Activated CD4-positive, alpha-beta T cell treated with anti-CD3 and anti-CD28 coated beads, Interleukin-2, Interleukin-4, amounts not matched to agents 100 ng/mL and 50 ng/mL, durations not matched to agents 16 hours and 8 hours (primary cell): Measurements from ENCODE around the gene COMT.

Experiments used
- DNase-seq: peaks from one replicate; pipeline ENCODE4 v3.0.0-alpha.2; 2020; ENCODE audit warnings: low spot score

Gene COMT

GRCh38 chr22:19970479-19971275 lies 29.1 kb downstream of the COMT start:
- peak; percentile 69 for DNase-seq

- no peak for DNase-seq
Measured at GRCh38 chr22:19971276-19972124, 29.9 kb downstream of the COMT start.

- no peak for DNase-seq
Measured at GRCh38 chr22:19972251-19972650, 30.7 kb downstream of the COMT start.

GRCh38 chr22:19972652-19973550 lies 31.3 kb downstream of the COMT start:
- no peak for DNase-seq

GRCh38 chr22:19973551-19974267 lies 32.1 kb downstream of the COMT start:
- DNase-seq = no peak

- peak; percentile 25 for DNase-seq
Measured at GRCh38 chr22:19974268-19974861, 32.8 kb downstream of the COMT start.

GRCh38 chr22:19974935-19975706 lies 33.5 kb downstream of the COMT start:
- no peak for DNase-seq

- DNase-seq = no peak
Measured at GRCh38 chr22:19975707-19976035, 34.1 kb downstream of the COMT start.

GRCh38 chr22:19976671-19977070 lies 35.1 kb downstream of the COMT start:
- DNase-seq = no peak

GRCh38 chr22:19977296-19978243 lies 36.0 kb downstream of the COMT start:
- no peak for DNase-seq

- DNase-seq = no peak
Measured at GRCh38 chr22:19978748-19979147, 37.2 kb downstream of the COMT start.

- no peak for DNase-seq
Measured at GRCh38 chr22:19979712-19980493, 38.3 kb downstream of the COMT start.

- no peak for DNase-seq
Measured at GRCh38 chr22:19980766-19981165, 39.2 kb downstream of the COMT start.

- no peak for DNase-seq
Measured at GRCh38 chr22:19981171-19981960, 39.8 kb downstream of the COMT start.

- DNase-seq = no peak
Measured at GRCh38 chr22:19981961-19982920, 40.7 kb downstream of the COMT start.

- DNase-seq = no peak
Measured at GRCh38 chr22:19982991-19983578, 41.5 kb downstream of the COMT start.
